ENCODE data around the gene PLD3. TPM values are rescaled to one million over a fixed set of nuclear protein-coding genes. Genes with fewer than 3 reads are reported as not detected.
A peak's percentile ranks its signal among the peaks of the same experiment; 100 is the strongest.

PLD3 gene
- total and polyA plus RNA-seq, 11 donors, result 109 to 375 (median 161) TPM

DNA sequence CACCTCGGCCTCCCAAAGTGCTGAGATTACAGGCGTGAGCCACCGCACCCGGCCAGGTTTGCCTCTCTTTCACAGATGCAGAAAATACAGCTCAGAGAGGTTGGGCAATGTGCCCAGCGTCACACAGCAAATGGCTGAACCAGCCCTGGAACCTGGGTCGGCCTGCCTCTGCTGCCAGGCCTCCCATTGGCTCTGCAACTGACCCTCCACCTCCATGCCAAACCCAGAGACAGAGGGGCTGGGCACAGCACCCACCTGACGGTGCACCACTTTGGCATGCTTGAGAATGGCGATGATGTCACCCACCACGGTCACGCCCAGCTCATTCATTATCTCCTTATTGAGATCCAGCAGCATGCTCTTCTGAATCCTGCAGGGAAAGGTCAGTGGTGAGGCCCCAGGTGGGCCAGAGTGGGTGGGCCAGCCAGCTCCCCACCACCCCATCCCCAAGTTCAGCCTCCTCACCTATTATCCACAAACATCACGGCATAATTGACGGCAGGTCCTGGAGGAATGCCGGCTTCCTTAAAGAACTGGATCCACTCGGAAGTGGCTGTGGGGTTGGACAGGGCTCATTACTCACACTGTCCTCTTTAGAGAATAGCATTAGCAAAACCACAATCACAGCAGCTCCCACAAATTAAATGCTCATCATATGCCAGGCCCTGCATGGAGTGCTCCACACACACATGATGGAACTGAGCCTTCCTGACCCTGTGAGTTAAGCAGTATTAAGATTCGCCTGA lies 12.5 kb upstream of the PLD3 start:
- TF ChIP-seq POLR2A (IDR thresholded peaks at IDR 0.05), result no peak
- TF ChIP-seq, protein P1, sequence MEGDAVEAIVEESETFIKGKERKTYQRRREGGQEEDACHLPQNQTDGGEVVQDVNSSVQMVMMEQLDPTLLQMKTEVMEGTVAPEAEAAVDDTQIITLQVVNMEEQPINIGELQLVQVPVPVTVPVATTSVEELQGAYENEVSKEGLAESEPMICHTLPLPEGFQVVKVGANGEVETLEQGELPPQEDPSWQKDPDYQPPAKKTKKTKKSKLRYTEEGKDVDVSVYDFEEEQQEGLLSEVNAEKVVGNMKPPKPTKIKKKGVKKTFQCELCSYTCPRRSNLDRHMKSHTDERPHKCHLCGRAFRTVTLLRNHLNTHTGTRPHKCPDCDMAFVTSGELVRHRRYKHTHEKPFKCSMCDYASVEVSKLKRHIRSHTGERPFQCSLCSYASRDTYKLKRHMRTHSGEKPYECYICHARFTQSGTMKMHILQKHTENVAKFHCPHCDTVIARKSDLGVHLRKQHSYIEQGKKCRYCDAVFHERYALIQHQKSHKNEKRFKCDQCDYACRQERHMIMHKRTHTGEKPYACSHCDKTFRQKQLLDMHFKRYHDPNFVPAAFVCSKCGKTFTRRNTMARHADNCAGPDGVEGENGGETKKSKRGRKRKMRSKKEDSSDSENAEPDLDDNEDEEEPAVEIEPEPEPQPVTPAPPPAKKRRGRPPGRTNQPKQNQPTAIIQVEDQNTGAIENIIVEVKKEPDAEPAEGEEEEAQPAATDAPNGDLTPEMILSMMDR (IDR thresholded peaks at IDR 0.05), result no peak
- Histone ChIP-seq H3K36me3 (peaks cover 0 to 72% (median 63%) of the 10 kb centered on the region in 9 donors), H3K27ac (no peak overlapping the region), H3K4me3 (no peak overlapping the region), H3K27me3 (no peaks in the 10 kb centered on the region), H3K9me3 (no peaks in the 10 kb centered on the region), H3K4me1 (peaks cover 0 to 13% (median 1%) of the 10 kb centered on the region in 12 donors)
- 89 to 93% (median 91%) methylated on average over 12 to 15 of the region's 15 CpGs for WGBS, 4 donors
- ATAC-seq (peak in 1 of 4 donors; percentile 12), DNase-seq (no peak)
- intact Hi-C loops (cut with DNase I), result no loop called here

DNA sequence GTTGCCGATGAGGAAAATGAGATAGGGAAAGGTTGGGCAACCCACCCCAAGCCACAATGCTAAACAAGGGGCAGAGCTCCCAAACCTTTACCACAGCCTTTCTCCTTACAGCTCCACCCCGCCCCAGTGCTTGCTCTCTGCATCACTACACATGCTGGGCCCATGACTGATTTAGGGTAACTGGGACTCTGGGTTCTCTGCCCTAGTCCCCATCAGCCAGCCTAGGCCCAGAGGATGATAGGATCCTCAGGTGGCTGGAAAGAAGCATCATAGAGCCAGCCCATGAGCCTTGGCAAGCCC lies 11.9 kb upstream of the PLD3 start:
- WGBS, 4 donors, result 81 to 97% (median 89%) methylated on average over 2 of the region's 2 CpGs
- Histone ChIP-seq H3K9me3 (no peaks in the 10 kb centered on the region), H3K27ac (no peak overlapping the region), H3K27me3 (no peaks in the 10 kb centered on the region), H3K36me3 (peaks cover 0 to 66% (median 58%) of the 10 kb centered on the region in 9 donors), H3K4me1 (peaks cover 0 to 19% (median 5%) of the 10 kb centered on the region in 12 donors), H3K4me3 (no peak overlapping the region)
- ATAC-seq (no peak), DNase-seq (no peak)
- intact Hi-C loops (cut with DNase I), result no loop called here
- TF ChIP-seq, protein P1 (IDR thresholded peaks at IDR 0.05), result no peak
- TF ChIP-seq POLR2A (IDR thresholded peaks at IDR 0.05), result no peak

DNA sequence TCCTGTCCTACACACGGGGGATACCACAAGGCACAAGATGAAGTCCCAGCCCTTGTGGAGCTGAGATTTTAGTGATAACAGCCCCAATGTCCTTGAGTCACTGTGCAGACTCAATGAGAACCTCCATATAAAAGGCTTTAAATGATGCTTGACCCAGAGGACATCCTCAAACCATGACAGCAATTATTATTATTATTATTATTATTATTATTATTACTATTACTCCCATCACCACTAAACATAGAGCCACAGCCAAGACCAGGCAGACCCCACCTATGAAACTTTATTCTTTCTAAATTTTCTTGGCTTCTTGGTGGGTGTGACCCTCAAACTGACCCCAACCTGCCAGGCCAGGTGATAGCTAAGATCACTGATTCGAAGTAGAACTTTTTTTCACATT lies 11.4 kb upstream of the PLD3 start:
- TF ChIP-seq, protein P1 (IDR thresholded peaks at IDR 0.05), result no peak
- TF ChIP-seq POLR2A (IDR thresholded peaks at IDR 0.05), result no peak
- no peak overlapping the region for H3K4me3 ChIP-seq
- peaks cover 0 to 23% (median 6%) of the 10 kb centered on the region in 12 donors for H3K4me1 ChIP-seq
- 86 to 92% (median 90%) methylated on average over 2 of the region's 2 CpGs for WGBS, 4 donors
- intact Hi-C loops (cut with DNase I), result no loop called here
- H3K9me3 ChIP-seq, result no peaks in the 10 kb centered on the region
- ATAC-seq, result no peak
- no peak overlapping the region for H3K27ac ChIP-seq
- H3K36me3 ChIP-seq, result peaks cover 0 to 61% (median 53%) of the 10 kb centered on the region in 9 donors
- H3K27me3 ChIP-seq, result no peaks in the 10 kb centered on the region
- no peak for DNase-seq

DNA sequence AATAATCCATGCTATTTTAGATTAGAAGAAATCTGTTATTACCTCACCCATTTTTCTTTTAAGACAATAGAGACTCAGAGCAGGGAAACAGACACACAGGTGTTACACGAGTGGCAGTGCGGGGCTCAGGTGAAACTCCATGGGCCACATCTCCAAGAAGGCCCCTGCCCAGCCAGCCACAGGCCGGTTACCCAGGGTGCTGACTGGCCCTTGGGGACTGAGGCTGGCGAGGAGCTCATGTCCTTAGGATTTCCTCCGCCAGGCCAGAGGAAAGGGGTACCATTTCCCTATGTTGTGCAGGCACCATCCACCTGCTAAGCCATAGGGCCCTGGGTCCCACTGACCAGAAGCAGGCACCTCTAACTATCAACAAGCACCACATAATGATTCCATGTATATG lies 10.9 kb upstream of the PLD3 start:
- intact Hi-C loops (cut with DNase I), result no loop called here
- Histone ChIP-seq H3K27me3 (no peaks in the 10 kb centered on the region), H3K9me3 (no peaks in the 10 kb centered on the region), H3K4me1 (peaks cover 0 to 28% (median 10%) of the 10 kb centered on the region in 12 donors), H3K4me3 (no peak overlapping the region), H3K27ac (no peak overlapping the region), H3K36me3 (peaks cover 0 to 56% (median 48%) of the 10 kb centered on the region in 9 donors)
- 91 to 93% (median 92%) methylated on average over 5 of the region's 5 CpGs for WGBS, 4 donors
- DNase-seq (no peak), ATAC-seq (no peak)
- TF ChIP-seq, protein P1 (IDR thresholded peaks at IDR 0.05), result no peak
- no peak for TF ChIP-seq POLR2A (IDR thresholded peaks at IDR 0.05)
